ENCODE results near the gene FBXL7. TPM values are rescaled to one million over a fixed set of nuclear protein-coding genes. Genes with fewer than 3 reads are reported as not detected.

Gene FBXL7
- total RNA-seq, 1 donor from 2014 or later, result 12.2 TPM

DNA sequence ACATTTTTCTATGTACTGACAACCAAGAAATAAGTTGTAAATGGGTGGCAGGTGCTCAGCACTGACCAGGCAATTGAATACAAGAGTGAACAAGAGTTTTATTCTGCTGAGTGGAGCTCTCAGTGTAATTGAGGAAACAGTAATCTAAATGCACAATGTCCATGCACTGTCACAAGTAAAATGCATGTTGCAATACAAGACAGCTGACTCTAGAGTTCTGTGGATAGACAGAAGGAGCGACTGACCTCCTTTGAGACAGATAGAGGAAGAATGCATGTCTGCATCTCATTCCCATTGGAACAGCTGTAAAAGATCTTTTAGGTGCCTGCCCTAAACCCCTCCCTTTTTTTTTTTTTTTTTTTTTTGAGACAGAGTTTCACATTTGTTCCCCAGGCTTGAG lies 299.0 kb downstream of the FBXL7 start:
- no peak for DNase-seq (ENCODE audit: low spot score)

DNA sequence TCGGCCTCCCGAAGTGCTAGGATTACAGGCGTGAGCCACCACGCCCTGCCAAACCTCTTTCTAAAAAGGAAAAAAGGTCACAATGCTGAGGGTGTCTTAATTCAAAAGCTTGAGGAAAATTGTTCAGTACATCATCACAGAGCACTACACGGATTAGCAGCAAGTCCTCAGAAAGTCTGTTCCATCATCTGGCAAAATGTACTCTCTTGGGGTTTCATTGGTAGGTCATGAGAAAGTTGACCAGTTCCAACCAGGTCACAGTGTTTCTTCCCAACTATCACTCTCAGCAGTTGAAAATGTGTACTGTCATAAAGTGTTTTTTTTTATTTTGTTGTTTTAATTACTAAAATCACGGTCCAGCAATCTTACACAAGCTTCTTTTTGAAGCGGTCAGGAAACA lies 299.6 kb downstream of the FBXL7 start:
- DNase-seq (ENCODE audit: low spot score), result no peak

DNA sequence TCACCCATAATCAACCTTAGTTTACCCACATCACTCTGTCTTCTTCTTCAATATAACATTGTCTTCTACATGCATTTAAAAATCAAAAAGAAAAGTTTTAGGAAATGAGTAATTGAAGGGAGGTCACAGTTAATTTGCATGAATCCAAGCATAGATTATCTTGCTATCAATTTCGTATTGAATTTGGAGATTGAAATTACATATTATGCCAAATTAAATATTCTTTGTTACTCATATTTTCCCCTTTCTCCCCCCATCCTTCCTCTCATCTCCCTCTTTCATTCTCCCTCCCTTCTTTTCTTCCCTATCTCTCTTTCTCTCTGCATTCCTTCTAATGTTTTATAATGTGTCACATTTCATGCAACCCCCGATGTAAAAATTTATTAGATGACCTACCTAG lies 303.3 kb downstream of the FBXL7 start:
- no peak for DNase-seq (ENCODE audit: low spot score)

DNA sequence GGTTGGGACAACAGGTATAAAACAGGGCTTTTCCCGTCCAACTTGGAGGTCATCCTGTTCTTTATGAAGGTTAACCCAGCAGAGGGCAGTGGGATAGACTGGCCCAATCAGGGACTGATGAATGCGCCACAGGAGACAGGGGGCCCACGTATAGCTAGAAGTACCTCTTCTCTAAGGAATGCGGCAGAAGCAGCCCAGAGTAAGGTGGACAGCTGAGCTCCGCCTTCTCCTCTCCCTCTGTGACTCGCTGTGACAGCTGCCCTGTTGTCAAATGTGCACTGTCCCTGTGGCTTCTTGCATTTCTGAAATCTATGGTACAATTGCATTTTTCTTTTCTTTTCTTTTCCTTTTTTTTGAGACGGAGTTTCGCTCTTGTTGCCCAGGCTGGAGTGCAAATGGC lies 306.6 kb downstream of the FBXL7 start:
- no peak for DNase-seq (ENCODE audit: low spot score)

DNA sequence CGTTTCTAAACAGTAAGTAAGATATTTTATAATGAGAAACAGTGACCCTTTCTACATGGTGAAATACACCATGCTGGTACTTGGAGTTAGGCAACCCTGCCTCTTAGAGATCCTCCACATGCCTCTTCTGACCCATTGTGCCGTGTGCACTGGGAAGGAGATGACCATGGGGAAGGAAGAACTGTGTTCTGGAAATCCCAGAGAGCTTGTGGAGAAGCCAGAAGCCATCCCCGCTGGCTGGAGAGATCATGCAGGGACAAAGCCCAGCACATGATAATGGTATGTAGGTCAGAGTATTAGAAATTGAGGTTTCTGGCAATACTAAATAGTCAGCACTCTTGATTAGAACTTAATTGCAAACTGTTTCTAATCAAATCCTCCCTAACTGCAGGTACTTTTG lies 307.3 kb downstream of the FBXL7 start:
- DNase-seq (ENCODE audit: low spot score), result no peak

DNA sequence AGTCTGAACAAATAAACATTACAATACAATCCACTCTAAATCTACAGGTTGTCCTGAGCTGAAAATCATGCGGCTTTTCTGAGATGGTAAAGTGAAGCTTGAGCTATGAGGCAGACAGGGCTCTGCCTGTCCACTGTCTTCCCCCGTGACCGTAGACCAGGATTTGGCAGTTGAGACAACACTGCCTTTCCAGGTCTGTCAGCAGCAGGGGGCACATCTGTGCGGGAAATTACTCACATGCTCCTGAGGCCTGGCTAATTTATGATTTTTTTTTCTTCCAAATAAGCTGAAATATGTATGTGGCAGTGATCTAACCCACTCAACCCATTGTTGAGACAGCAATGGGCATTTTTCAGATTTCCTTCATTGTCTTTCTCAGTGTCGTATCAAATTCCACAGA lies 307.9 kb downstream of the FBXL7 start:
- DNase-seq (ENCODE audit: low spot score), result no peak

DNA sequence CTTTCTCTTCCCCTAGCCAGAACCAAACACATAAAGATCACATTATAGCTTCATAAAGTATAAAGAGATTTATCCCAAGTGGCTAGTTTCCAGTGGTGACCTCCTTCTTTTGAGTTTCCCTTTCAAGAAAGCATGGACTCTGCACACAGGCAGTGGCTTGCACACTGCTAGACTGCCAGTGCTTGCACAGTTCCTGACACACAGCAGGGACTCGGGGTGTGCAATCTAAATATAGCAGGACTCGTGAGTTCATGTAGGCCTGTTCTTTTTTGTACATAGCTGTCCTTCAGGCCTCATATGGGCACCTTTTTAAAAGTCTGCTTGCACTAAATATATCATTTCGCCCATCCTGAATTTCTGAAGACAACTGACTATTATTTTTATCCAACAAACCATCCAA lies 308.6 kb downstream of the FBXL7 start:
- DNase-seq (ENCODE audit: low spot score), result no peak

DNA sequence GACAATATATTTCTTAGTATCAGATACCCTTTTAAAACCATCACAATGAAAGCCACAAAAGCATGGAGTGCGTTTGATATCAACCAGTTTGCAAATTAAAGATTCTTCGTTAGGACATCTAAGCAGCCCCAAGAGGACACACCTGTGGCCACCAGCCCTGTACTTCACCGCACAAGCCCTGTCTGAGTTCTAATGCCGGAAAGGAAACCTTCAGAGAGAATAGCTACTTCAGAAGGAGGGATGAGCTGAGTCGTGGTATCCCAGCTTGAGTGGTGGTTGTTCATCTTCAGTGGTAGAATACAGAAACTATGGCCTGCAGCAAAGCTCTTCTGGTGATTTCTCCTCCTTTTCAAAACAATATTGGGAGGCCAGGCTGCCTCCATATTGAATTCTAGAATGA lies 319.6 kb downstream of the FBXL7 start:
- no peak for DNase-seq (ENCODE audit: low spot score)

DNA sequence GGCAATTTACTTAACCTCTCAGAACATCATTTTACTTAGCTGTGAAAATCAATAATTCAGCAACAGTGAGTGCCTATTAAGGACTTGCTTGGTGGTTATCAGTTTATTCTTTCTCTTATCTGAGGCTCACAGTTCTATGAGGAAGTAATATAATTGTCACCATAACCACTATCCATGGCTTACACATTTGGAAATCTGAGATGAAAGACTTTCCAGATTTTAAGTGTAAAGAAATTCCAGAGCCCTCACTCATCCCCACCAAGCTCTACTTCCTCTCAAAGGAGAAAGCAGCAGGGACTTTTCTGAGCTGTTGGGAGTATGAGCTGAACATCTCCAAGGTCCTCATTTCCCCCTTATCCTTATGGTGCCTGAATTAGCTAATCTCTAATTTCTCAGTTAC lies 321.5 kb downstream of the FBXL7 start:
- no peak for DNase-seq (ENCODE audit: low spot score)

DNA sequence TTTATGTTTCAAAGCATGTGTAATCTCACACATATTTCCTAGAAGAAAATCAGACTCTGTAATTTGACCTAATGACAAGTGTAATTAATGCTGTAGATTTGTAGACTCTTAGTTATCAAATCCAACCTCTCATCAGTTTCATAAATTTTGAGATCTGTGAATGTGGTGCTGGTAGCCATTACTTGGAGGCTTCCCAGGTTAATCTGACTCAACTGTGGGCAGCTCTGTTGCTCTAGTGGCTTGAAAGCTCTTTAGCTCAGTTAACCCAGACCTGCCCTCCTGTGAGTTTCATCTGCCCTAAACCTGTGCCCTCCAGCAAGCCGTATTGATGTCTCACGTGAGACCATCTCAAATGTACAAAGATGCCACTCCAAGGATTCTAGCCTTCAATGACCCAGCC lies 323.4 kb downstream of the FBXL7 start:
- no peak for DNase-seq (ENCODE audit: low spot score)

DNA sequence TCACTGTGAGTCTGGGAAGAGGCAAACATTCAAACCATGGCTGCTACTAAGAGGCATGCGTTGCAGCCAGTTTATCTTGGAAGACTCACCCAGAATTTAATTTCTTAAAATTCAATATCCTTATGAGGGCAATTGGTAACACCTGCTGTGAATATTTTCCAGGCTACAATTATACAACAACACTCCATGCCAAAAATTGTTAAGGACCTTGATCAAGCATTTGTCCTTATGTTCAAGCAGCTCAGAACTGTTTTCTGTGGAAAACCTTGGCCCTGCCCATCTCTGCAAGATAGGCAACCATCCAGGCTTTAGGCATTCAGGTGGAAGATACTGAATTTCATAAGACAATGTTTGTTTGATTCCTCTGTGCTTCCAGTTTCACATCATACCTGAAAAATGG lies 327.8 kb downstream of the FBXL7 start:
- DNase-seq (ENCODE audit: low spot score), result no peak

DNA sequence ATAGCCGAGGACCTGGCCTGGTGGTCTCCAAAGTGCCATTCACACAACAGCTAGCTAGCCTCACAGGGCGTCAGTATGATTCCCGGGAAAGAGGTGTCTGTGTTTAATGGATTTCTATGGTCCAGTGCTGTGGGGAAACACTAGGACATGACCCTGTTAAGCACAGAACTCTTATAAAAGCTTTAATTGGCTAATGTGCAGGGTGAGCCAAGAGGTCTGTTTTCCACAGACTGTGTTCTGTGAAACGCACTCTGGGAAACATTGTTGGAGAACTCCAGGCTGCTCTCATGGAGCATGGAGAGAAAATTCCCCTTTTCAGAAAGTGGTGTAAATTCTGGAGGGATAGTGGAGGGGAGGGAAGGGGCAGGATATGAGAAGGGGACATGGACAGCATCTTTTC lies 331.4 kb downstream of the FBXL7 start:
- DNase-seq (ENCODE audit: low spot score), result no peak

DNA sequence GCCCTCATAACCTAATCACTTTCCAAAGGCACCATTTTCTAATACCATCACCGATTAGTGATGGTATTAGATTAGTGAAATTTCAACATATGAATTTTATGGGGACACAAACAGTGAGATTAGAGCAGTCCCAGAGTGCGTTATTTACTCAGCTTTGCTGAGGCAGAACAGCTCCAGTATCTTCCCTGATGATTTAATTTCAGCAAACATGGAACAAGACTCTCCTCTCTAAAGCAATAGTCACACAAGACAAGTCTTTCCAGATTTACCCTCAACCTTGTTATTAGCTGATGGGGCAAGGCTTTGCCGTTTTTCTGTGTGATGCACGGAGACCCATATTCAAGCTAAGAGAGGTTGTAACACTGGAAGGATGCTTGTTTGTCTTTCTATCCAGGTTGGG lies 333.4 kb downstream of the FBXL7 start:
- DNase-seq (ENCODE audit: low spot score), result no peak

DNA sequence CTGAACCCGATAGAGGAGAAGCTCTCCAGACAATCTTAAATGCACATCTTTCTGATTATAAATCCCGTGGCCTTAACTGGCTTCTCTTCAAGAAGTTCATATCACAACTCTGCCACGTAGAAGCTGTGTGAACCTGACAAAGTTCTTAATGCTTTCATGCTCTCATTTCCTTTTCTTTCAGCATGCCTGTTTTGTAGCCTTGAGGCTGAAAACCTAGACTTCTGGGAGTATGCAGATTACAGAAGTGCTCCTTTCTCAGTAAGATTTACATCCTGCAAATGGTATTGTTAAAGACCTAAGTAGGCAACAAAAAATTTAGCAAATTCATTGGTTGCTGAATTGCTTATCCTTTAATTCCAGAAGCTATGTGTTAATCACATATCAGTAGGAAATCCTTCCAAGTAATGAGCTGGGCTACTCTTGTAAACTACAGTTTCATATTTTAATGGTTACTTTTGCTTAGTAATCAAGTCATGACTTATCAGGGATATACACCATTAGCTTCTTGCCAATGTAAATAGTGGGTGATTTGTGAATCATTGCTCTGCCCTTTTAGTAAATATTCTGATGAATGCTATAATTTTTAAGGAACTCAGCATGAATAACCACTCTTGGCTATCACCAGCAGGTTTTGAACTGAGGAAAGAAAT lies 334.7 kb downstream of the FBXL7 start:
- no peak for DNase-seq (ENCODE audit: low spot score)

DNA sequence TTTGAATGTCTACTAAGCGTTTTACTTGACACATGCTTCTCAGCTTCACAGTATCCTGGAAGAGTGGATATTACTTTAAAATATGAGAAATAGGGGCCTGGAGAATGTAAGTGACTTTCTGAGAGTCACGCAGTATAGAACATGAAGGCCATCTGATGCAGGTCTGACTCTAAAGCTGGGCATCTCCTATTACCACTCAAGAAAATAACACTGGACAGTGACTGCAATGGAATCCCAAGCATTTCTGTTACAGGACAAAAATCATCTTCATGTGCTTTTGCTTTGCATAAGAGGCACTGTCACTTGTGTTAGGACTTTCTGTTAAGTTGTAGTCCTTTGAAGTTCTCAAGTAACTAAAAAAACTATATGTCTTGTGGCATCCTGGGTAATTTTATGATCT lies 335.5 kb downstream of the FBXL7 start:
- no peak for DNase-seq (ENCODE audit: low spot score)

DNA sequence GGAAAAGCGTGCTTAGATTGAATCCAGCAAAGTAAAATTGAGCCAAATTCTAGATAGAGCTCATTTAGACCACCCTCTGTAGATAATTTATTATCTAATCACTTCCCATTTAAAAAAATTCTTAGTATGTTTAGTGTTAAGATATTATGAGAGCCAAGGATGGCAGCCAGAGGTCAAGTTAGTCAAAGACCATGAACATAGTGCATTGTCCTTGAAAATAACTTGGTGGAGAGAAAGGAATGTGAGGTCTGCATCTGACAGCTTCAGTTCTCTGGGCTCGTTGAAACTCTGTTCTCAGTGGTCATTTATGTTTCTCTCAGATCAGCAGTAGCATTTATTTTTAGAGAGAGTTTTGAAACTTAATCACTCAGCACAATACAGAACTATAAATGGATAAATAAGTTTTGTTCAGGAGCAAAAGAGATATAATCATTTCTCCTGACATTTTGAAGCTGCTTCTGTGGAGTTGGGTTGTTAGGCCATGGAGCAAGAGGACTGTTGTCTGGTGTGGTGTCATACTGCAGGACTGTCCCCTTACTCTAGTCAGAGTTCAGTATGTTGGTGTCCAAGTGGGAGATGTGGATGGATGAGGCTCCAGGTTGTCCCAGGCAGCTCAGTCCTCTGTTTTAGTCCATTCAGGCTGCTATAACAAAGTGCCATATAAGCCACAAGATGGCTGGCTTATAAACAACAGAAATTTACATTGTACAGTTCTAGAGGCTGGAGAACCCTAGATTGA lies 337.7 kb downstream of the FBXL7 start:
- DNase-seq (ENCODE audit: low spot score), result no peak

DNA sequence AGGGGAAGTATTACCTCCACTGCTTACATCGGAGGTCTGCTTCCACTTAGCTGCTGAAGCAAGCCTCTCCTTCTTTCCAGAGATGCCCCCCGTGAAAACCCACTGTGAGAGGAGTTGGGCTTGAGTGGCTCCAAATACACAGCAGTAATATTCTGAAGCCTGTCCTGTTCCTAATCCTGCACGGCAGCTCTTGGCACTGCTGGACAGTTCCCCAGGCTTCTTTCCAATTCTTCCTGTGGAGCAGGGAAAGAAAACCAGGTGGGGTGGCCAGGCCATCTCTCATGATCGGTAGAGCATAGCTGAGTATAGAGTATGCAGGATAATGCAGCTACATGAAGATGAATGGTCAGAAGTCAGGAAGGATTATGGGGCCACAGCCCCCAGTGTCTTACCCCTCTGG lies 344.3 kb downstream of the FBXL7 start:
- no peak for DNase-seq (ENCODE audit: low spot score)

DNA sequence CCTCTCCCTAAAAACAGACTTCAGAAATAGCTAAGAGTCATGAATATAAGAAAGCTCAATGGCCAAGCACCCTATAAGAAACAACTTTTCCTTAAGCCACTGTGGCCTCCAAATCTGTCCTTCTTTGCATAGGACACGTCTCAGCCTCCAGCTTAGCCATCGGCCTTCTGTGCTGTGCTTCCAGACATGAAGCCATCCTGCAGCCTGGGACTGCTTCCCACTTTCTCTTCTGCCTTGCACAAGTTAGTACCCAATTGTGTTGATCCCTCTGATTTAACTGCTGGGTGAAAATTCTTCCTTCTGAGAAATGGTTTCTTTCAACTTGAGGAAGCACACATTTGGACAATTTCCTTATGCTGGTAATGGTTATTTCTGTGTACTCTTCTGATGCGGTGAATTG lies 344.9 kb downstream of the FBXL7 start:
- no peak for DNase-seq (ENCODE audit: low spot score)

DNA sequence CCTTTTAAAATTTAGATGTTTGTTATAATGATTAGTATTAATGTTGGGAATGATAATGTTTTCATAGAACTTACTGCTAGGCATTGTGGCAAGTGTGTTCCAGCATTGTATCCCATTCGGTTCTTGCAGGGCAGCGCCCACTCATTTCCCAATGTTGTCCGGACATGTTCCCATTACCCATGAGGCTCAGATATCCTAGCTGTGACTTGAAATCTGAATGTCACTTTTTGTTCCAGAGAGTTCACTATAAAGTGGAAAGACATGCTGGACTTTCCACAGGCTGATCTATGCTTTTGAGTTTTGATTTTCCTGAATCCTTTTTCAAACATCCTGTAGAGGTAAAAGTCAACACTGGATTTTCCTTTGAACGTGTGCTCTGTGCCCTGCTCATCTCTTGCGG lies 350.6 kb downstream of the FBXL7 start:
- no peak for DNase-seq (ENCODE audit: low spot score)

DNA sequence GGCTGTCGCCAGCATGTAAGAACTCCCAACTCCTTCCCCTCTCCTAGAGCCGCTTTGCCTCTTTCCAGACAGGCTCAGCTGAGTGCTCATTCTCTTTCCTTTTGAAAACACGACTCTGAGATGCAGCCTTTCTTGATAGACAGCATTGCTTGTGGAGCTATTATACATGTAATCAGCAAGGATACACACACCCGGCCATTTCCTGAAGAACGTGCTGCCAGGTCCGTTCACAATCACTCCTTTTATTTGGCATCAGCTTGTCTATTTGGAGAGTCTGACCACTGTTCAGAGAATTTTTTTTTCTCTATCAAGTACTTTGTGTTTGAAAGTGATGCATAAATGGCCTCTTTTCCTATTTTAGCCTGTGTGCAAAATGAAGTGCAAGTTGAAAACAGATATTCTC lies 351.0 kb downstream of the FBXL7 start:
- no peak for DNase-seq (ENCODE audit: low spot score)

DNA sequence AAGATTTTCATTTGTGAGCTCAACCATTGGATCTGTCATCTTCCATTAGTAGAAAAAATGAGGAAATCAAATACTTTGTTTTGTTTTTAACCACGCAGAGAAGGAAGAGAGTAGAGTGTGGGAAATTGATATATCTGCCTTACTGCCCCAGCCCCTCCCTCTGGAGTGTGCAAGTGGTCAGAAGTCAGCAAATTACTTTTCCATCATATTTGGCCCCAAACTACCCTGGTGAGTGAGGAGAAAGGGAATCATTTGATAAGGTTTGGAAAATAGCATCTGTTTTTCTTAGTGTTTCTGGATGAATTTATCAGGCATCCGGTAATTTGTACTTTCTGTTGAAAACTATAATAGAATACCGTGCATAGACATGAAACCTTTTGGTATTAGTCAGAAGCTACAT lies 352.2 kb downstream of the FBXL7 start:
- no peak for DNase-seq (ENCODE audit: low spot score)

DNA sequence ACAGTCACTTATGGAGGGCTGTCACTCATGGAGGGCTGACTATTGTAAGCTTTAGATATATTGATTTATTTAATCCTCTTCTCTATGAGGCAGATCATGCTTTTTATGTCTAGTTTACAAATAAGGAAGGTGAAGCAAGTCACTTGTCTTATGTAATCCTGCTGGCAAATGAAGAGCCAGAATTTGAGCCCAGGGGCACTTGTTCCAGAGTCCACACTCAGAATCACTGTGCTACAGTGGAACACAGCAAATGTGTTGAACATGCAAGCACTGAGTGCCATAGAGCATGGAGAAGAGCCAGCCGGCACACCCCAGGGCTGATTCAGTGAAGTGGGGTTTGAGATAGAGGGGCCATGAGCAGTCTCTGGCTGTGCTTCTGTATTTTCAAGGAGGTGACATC lies 353.0 kb downstream of the FBXL7 start:
- DNase-seq (ENCODE audit: low spot score), result no peak

DNA sequence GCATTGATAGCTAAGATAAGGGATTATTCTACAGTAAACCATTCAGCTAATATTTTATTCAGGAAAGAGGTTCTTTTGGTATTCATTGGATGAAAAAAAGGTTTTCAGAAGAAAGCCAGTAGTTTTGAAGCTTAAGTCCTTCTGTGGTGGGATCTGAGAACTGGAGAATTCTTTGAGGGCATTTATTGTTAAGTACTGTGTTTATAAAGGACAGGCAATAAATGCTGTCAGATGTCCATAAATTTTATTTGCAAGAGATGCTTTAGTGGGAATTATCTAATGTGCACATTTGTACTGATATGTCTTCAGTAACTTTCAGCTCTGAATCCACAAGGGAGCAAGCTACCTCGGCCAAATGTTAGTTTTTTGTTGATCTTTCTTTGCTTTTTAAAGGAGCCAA lies 358.3 kb downstream of the FBXL7 start:
- DNase-seq (ENCODE audit: low spot score), result no peak

All from mesenteric fat pad (tissue), 1 donor.